Activated T-cell treated with anti-CD3 and anti-CD28 coated beads for 24 hours (primary cell): ENCODE measurements around the gene STAMBPL1.
"Not testable (repeated sequence)": the region's sequence is repeated elsewhere in the genome, so short reads cannot be mapped to it uniquely, and the experiment has no call there.

Experiments
- DNase-seq: peaks from one replicate; pipeline ENCODE4 v3.0.0-alpha.2; 2020; ENCODE audit warnings: low read depth

Gene STAMBPL1

DNA sequence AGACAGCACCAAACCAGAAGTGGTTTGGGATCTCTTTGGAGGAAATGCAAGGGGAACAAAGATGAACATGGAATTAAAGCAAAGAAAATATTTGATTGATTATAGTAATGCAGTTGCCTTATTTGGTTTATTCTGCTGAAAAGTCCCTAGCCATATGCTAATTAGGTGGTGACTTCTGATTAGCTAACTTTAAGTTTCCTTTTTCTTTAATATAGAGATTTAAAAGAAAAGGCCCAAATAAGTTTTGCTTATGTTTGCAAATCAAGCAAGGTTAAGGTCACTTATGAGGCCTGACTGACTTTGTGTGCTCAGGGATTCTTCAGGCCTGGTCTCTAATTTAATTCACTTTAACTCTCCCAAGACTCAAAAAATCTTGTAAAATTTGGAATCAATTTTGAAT, 22.2 kb upstream of the STAMBPL1 start:
- DNase-seq: no peak

GRCh38 chr10:88858491-88858890, 21.6 kb upstream of the STAMBPL1 start:
- no peak for DNase-seq

- no peak for DNase-seq
Measured at GRCh38 chr10:88861036-88861435, 19.0 kb upstream of the STAMBPL1 start.

DNA sequence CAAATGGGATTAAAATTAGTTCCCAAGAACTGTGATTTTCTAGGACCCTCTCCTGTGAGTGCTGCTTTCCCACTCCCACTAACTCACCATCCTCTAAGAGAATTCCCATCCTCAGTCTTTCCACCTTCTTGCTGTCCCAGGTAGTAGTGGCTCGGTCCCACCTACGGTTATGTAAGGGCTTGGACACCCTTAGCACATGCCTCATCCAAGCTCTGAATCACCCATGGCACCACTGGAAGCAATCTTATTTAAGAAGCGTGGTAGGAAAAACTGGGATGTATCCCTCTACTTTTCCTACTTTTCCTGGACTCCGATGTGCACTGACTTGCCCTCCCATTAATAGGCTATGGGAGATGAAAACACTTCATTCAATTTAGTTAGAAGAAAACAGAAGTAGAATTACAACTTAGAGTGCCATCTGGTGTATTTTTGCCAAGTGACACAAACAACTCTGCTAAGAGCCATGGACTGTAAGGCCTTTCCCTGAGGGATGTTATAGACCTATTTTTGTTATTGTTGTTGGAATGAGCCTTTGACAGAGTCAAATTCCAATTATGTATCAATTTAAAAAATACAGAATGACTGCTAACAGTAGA, 14.7 kb upstream of the STAMBPL1 start:
- DNase-seq: no peak

GRCh38 chr10:88866454-88866853, 13.6 kb upstream of the STAMBPL1 start:
- DNase-seq: no peak

DNA sequence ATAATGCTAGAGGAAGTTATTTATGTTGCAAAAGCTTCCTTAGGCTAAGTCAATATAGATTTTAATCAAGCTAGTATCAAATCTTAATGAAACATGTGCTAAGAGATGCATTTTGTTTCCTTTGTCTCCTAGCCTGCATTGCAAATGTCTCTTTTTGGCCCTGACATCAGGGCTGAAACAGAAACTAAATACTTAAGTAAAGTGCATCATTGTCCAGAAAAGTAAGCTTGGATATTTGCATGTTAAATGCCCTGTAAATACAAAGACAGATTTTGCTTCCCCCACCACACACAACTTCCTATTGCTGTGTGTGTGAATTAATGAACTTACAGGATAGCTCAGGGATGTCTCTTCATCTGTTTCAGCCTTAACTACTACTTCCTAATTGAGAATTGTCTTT, 10.0 kb upstream of the STAMBPL1 start:
- DNase-seq: no peak

DNA sequence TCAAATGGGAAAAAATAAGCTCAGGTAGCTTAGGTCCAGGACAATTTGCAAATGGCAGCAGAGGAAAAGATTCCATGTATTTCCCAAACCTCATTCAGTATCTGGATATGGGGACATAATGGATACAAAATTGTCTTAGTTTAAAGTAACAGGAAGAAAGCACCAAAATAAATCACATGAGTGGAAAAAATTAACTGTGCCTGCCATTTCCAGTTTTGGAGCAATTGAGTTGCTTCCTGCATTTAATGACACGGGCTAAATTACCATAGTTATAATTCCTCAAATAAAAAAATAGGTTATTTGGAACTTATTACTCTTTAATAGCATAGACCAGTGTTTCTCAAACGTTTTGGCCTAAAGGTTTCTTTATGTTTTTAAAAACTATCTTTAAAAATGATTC, 6.3 kb upstream of the STAMBPL1 start:
- DNase-seq: no peak

- DNase-seq: no peak
Measured at GRCh38 chr10:88874281-88874680, 5.8 kb upstream of the STAMBPL1 start.

GRCh38 chr10:88875081-88875480, 5.0 kb upstream of the STAMBPL1 start:
- no peak for DNase-seq

DNA sequence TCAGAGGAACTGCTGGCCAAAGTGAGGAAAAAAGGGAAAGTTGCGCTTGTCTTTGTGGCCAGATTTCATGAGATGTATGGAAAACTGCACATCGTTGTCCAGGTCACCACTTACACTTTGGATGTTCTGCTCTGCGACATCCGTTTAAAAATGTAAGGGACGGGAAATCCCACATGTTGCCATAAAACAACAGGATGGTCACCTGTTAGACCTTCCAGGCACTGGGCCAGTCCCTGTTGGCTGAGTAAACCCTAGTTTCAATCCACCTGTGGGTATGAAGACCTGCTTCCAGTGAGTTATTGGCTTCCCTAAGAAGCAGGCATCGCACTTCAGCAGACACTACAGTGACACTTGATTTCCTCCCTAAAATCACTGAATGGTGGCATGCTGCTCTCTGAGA, 2.7 kb upstream of the STAMBPL1 start:
- no peak for DNase-seq

DNA sequence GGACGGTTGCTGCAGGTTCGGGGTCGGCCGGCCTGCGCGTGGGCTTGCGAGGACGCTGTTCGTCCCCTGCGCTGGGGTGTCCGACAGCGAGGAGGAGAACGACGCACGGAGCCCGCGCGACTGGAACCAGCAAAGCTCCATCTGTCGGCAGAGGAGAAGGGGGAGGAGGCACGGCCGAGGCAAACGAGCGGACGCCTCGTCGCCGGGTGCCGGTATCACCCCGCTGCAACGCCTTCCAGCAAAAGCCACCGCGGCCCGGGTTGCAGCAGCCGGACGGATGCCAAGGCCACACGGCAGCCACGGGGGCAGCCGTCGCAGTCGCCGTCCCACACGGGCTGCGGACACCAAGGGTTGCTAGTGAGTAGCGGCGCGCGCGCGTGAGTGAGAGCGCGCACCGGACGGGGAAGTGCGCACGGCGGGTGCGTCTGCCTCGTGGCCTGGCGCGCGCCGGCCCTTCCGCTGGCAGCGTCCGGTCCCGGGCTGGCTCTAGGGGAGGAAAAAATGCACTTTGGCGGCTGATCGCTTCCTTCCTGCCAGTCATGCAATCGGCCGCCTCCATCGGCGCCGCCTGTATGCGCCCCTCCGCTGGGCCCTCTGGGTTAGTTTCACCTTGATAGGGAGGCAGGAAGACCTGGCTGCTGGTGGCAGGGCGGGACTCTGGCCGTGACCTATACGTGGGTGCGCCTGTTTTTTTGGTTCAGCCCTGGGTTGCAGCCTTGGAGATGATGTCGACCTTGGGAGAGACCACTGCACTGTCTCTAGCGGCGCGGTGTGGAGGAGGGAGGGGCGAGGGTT, 434 bp downstream of the STAMBPL1 start:
- DNase-seq: peak; percentile 61

GRCh38 chr10:88881320-88881719, 1.3 kb downstream of the STAMBPL1 start:
- no peak for DNase-seq

DNA sequence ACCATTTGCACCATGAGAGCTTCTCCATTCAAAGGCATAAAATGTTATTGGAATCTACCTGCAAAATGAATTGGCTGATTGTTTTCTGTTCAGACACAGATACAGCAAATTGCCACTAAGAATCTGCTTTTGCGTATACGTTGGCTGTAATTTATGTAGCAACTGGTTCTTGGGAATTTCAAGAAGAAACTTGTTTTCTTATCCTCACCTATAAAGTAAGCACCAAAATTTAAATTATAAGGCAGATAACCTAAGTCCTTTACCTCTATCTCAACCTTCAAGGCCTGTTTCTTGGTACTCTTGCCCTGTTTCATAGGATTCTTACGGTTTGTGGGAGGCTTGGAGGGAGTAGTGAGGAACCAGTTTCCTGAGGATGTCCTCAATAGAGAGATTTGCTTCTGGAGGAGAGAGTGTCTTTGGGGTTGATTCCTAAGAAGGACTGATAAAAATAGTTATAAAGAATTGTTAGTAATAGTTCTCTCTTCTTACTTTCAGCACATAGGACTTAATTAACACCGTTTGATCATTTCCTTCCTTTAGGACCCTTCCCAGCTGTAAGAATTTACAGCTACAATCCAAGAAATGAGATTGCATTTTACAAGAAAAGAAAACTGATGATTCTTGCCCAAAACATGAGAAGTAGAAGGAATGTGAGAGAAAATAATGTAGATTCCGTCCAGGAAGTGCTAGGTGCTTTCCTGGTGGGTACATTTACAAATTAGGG, 2.0 kb downstream of the STAMBPL1 start:
- DNase-seq: no peak

GRCh38 chr10:88882646-88883447, 2.8 kb downstream of the STAMBPL1 start:
- DNase-seq: not testable (repeated sequence)

DNA sequence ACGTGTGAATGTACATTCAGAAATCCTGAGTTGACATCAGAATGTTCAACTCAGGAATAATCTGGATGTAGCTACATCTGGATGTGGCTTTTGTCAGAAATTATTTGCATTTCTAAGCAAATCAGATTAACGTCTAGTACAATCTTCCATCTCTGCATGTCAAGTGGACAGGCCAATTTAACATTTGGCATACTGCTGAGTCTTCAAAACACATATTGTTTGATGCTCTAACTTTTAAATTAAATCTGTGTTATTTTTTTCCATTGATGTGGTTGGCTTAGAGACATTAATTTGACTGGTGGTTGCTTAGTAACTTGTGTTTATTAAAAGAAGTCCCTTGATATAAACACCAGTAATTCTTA, 3.4 kb downstream of the STAMBPL1 start:
- no peak for DNase-seq

DNA sequence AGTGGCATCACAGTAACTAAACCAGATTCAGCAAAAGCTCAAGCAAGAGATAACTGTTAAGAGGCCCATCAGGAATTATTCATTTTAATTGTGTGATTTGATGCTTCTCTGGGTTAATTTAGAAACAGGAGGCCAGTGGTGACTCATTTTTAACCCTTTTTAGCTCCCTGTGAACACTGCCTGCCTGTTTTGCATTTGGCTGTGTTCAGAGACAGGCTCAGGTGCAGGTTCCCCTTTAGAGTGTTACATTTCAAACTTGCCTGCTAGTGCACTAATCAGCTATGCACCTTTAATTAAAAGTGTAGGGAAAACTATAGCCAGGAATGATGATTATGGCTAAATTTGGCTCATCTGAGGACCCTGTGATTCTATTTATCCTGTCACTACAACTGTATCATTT, 6.5 kb downstream of the STAMBPL1 start:
- DNase-seq: no peak

DNA sequence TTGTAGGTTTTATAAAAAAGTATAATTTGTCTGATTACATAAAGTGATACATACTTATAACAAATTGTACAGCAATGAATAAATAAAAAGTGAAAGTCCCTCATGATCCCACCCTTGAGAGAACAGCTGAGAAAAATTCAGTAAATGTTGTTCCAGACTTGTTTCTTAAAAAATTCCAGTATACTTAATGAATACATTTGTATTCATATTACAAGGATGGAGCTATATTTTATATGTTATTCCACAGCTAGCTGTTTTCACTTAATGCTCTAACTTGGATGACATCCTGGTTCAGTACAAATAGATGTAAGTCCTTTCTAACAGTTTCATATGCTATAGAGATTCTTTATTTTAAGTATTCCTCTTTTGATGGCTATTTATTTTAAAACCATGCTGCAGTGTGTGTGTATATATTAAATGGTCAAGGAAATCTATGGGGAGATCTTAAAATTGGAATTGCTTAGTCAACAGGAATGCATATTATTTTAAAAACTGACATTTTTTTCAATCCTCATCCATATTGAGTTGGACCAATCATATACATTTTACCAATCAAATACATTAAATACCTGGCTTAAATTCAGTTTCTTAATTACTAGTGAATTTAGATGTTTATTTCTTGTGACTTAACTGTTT, 8.9 kb downstream of the STAMBPL1 start:
- DNase-seq: no peak

- DNase-seq: no peak
Measured at GRCh38 chr10:88889559-88890337, 9.7 kb downstream of the STAMBPL1 start.

GRCh38 chr10:88890681-88891381, 10.8 kb downstream of the STAMBPL1 start:
- no peak for DNase-seq

DNA sequence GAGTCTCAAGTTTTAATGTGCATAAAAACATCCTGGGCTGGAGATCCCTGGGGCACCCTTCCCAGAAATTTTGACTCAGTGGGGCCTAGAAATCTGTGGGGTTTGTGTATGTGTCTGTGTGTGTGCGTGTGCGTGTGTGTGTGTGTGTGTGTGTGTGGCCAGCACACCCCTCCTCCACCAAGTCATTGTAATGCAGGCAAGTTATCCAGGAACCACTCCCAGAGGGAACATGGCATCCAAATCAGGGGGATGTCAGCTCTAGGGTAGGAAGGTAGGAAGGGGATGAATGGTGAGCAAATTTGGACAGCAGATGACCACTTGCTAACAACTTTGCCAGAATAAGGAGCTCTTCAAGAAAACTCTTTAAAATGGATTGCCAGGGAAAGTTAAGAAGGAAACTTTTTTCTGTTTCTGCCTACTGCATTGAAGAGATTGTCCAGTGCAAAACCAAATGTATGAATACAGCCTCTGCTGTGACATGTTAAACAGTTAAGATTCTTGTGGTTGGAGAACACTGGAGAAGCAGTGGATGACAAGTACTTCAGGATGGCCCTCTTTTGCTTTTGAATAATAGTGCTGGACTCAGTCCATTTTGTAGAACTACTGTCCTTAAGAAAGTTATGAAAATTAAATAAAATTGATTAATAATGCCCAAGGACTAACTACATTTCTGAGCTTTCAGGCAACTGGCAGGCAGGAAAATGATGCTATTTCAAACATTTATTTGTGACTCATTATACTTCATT, 12.3 kb downstream of the STAMBPL1 start:
- DNase-seq: no peak
